Mucosa of rectum (tissue), 2 donors: ENCODE results near the gene ZNF182.
"Not testable (repeated sequence)": the region's sequence is repeated elsewhere in the genome, so short reads cannot be mapped to it uniquely, and the experiment has no call there.

Experiments
- H3K27ac ChIP-seq, 2 donors: one replicate each; pipeline ENCODE4 v1.7.0; 2013; ENCODE audit warnings: inconsistent platforms in 2 of 2, low read depth in 2 of 2, low read length in 2 of 2
- H3K27me3 ChIP-seq, 2 donors: one replicate each; pipeline ENCODE4 v1.7.0; 2013; ENCODE audit warnings: low read length in 2 of 2; ENCODE audit not compliant: control insufficient read depth in 2 of 2, insufficient read depth in 2 of 2
- H3K36me3 ChIP-seq, 2 donors: one replicate each; pipeline ENCODE4 v1.7.0; 2013; ENCODE audit warnings: low read length in 2 of 2; ENCODE audit not compliant: control insufficient read depth in 2 of 2, insufficient read depth in 2 of 2
- H3K4me1 ChIP-seq, 2 donors: one replicate each; pipeline ENCODE4 v1.7.0; 2013; ENCODE audit warnings: low read length in 2 of 2, mild to moderate bottlenecking in 1 of 2; ENCODE audit not compliant: control insufficient read depth in 2 of 2, insufficient read depth in 2 of 2
- H3K4me3 ChIP-seq, 2 donors: one replicate each; pipeline ENCODE4 v1.7.0; 2013; ENCODE audit warnings: low read length in 2 of 2
- H3K9ac ChIP-seq, 2 donors: one replicate each; pipeline ENCODE4 v1.7.0; 2013; ENCODE audit warnings: low read length in 2 of 2, low read depth in 1 of 2, mild to moderate bottlenecking in 1 of 2
- H3K9me3 ChIP-seq, 2 donors: one replicate each; pipeline ENCODE4 v1.7.0; 2013; ENCODE audit warnings: low read length in 2 of 2; ENCODE audit not compliant: control insufficient read depth in 2 of 2
- donor health status: healthy.
- donor health status: Normal muscosa, but diverticular disease.

The ZNF182 gene

GRCh38 chrX:48002319-48002718, 1.5 kb downstream of the ZNF182 start:
- H3K27ac ChIP-seq: no peak overlapping the region
- no peak overlapping the region for H3K4me3 ChIP-seq

GRCh38 chrX:48001260-48001659, 2.5 kb downstream of the ZNF182 start:
- no peaks in the 10 kb centered on the region for H3K27me3 ChIP-seq
- no peak overlapping the region for H3K9ac ChIP-seq
- no peak overlapping the region for H3K4me3 ChIP-seq
- peaks cover 0 to 7% of the 10 kb centered on the region in 2 donors for H3K36me3 ChIP-seq
- no peaks in the 10 kb centered on the region for H3K4me1 ChIP-seq
- H3K9me3 ChIP-seq: no peaks in the 10 kb centered on the region
- H3K27ac ChIP-seq: no peak overlapping the region

More at GRCh38 chrX:48002319-48002718, 1.5 kb downstream of the ZNF182 start:
- Histone ChIP-seq H3K4me1 (no peaks in the 10 kb centered on the region), H3K27me3 (no peaks in the 10 kb centered on the region), H3K9me3 (no peaks in the 10 kb centered on the region), H3K36me3 (no peaks in the 10 kb centered on the region), H3K9ac (no peak overlapping the region)

- Histone ChIP-seq H3K27ac (no peak overlapping the region), H3K27me3 (no peaks in the 10 kb centered on the region), H3K36me3 (peaks cover 0 to 9% of the 10 kb centered on the region in 2 donors), H3K4me1 (no peaks in the 10 kb centered on the region), H3K9ac (no peak overlapping the region), H3K9me3 (peaks cover 0 to 3% of the 10 kb centered on the region in 2 donors), H3K4me3 (no peak overlapping the region)
These were observed 11.1 kb downstream of the ZNF182 start for GRCh38 chrX:47992669-47993068.

GRCh38 chrX:47992095-47992380, 11.8 kb downstream of the ZNF182 start:
- H3K4me1 ChIP-seq: no peaks in the 10 kb centered on the region
- no peak overlapping the region for H3K9ac ChIP-seq
- H3K27me3 ChIP-seq: no peaks in the 10 kb centered on the region
- no peak overlapping the region for H3K4me3 ChIP-seq
- no peak overlapping the region for H3K27ac ChIP-seq
- H3K9me3 ChIP-seq: peaks cover 0 to 3% of the 10 kb centered on the region in 2 donors
- H3K36me3 ChIP-seq: peaks cover 5 to 13% of the 10 kb centered on the region in 2 donors

- H3K9ac ChIP-seq: no peak overlapping the region
- no peak overlapping the region for H3K4me3 ChIP-seq
- H3K36me3 ChIP-seq: peaks cover 5 to 9% of the 10 kb centered on the region in 2 donors
- H3K27ac ChIP-seq: no peak overlapping the region
- H3K27me3 ChIP-seq: no peaks in the 10 kb centered on the region
- peaks cover 0 to 3% of the 10 kb centered on the region in 2 donors for H3K9me3 ChIP-seq
- no peaks in the 10 kb centered on the region for H3K4me1 ChIP-seq
These were observed 12.3 kb downstream of the ZNF182 start for GRCh38 chrX:47991263-47992094.

- Histone ChIP-seq H3K9ac (no peak overlapping the region), H3K9me3 (peaks cover 33 to 56% of the 10 kb centered on the region in 2 donors), H3K4me1 (no peaks in the 10 kb centered on the region), H3K27ac (no peak overlapping the region), H3K4me3 (no peak overlapping the region), H3K36me3 (peaks cover 18 to 23% of the 10 kb centered on the region in 2 donors), H3K27me3 (no peaks in the 10 kb centered on the region)
These were observed 27.3 kb downstream of the ZNF182 start for GRCh38 chrX:47976254-47977151.

GRCh38 chrX:47973235-47973634, 30.6 kb downstream of the ZNF182 start:
- no peaks in the 10 kb centered on the region for H3K4me1 ChIP-seq
- H3K4me3 ChIP-seq: no peak overlapping the region
- no peaks in the 10 kb centered on the region for H3K27me3 ChIP-seq
- peaks cover 37 to 44% of the 10 kb centered on the region in 2 donors for H3K9me3 ChIP-seq
- H3K36me3 ChIP-seq: peaks cover 7 to 8% of the 10 kb centered on the region in 2 donors
- no peak overlapping the region for H3K27ac ChIP-seq
- no peak overlapping the region for H3K9ac ChIP-seq

- not testable (repeated sequence) for H3K4me3 ChIP-seq, H3K27me3 ChIP-seq, H3K4me1 ChIP-seq, H3K36me3 ChIP-seq, H3K27ac ChIP-seq, H3K9ac ChIP-seq, H3K9me3 ChIP-seq
These were observed 38.3 kb downstream of the ZNF182 start for GRCh38 chrX:47965526-47965925.

- not testable (repeated sequence) for H3K4me1 ChIP-seq, H3K27me3 ChIP-seq, H3K9me3 ChIP-seq, H3K9ac ChIP-seq, H3K27ac ChIP-seq, H3K4me3 ChIP-seq, H3K36me3 ChIP-seq
These were observed 42.0 kb downstream of the ZNF182 start for GRCh38 chrX:47961830-47962229.

- no peak overlapping the region for H3K9ac ChIP-seq
- H3K4me1 ChIP-seq: no peaks in the 10 kb centered on the region
- H3K4me3 ChIP-seq: no peak overlapping the region
- H3K36me3 ChIP-seq: no peaks in the 10 kb centered on the region
- no peak overlapping the region for H3K27ac ChIP-seq
- H3K9me3 ChIP-seq: no peaks in the 10 kb centered on the region
- H3K27me3 ChIP-seq: no peaks in the 10 kb centered on the region
These were observed 43.4 kb downstream of the ZNF182 start for GRCh38 chrX:47960406-47960805.
